Lower lobe of right lung (tissue), 2 donors: ENCODE measurements around the gene CCNF. TPM values are rescaled to one million over a fixed set of nuclear protein-coding genes. Genes with fewer than 3 reads are reported as not detected.
"Not testable (repeated sequence)": the region's sequence is repeated elsewhere in the genome, so short reads cannot be mapped to it uniquely, and the experiment has no call there.

Experiments
- ATAC-seq, 2 donors: fragments of 200-7000 bp; cut with Tn5 transposase; one replicate each; pipeline ENCODE4 v1.9.1; 2020 to 2022; ENCODE audit warnings: mild to moderate bottlenecking in 2 of 2, moderate library complexity in 2 of 2
- DNase-seq: peaks from one replicate; pipeline ENCODE4 v3.0.0-alpha.2; 2020
- H3K27ac ChIP-seq: fragments of 200-600 bp; one replicate; pipeline ENCODE4 v1.8.0; 2022
- H3K27me3 ChIP-seq: fragments of 200-600 bp; one replicate; pipeline ENCODE4 v1.8.0; 2022; ENCODE audit warnings: low read depth
- H3K36me3 ChIP-seq: fragments of 200-600 bp; one replicate; pipeline ENCODE4 v1.8.0; 2022; ENCODE audit warnings: mild to moderate bottlenecking
- H3K4me1 ChIP-seq: fragments of 200-600 bp; one replicate; pipeline ENCODE4 v1.8.0; 2022
- H3K4me3 ChIP-seq: fragments of 200-600 bp; one replicate; pipeline ENCODE4 v1.8.0; 2022; ENCODE audit warnings: mild to moderate bottlenecking
- H3K9me3 ChIP-seq: fragments of 200-600 bp; one replicate; pipeline ENCODE4 v1.8.0; 2022
- intact Hi-C: fragments of 100-400 bp; cut with DNase I; formaldehyde crosslinking; loops from one replicate; pipeline ENCODE4 v1.11.0; 2022
- total RNA-seq: library from RNA; stranded (reverse); fragmentation: NEBNext Ultra II Directional; extraction: Animal tissue kit (Norgen Biotek cat#: 25700); gene quantifications from one replicate; pipeline ENCODE4 v1.2.1, GENCODE V29; 2021
- TF ChIP-seq, protein P1 (sequence below): fragments of 200-600 bp; IDR thresholded peaks from one replicate; pipeline ENCODE4 v1.8.0; 2022; ENCODE audit warnings: antibody characterized with exemption, mild to moderate bottlenecking
- donor health status: DM: no; HTN: yes; CAD: no; lungs with severe emphysema.

CCNF gene
- total RNA-seq, 1 donor from 2014 or later = 3.4 TPM

- DNase-seq = no peak
- Histone ChIP-seq H3K36me3 (peaks cover 9% of the 10 kb centered on the region), H3K4me3 (peak overlapping the region; percentile 95), H3K27me3 (no peaks in the 10 kb centered on the region), H3K27ac (peak overlapping the region; percentile 69), H3K9me3 (no peaks in the 10 kb centered on the region), H3K4me1 (peaks cover 22% of the 10 kb centered on the region)
- ATAC-seq = peak; percentile 1 to 22
- TF ChIP-seq, protein P1, sequence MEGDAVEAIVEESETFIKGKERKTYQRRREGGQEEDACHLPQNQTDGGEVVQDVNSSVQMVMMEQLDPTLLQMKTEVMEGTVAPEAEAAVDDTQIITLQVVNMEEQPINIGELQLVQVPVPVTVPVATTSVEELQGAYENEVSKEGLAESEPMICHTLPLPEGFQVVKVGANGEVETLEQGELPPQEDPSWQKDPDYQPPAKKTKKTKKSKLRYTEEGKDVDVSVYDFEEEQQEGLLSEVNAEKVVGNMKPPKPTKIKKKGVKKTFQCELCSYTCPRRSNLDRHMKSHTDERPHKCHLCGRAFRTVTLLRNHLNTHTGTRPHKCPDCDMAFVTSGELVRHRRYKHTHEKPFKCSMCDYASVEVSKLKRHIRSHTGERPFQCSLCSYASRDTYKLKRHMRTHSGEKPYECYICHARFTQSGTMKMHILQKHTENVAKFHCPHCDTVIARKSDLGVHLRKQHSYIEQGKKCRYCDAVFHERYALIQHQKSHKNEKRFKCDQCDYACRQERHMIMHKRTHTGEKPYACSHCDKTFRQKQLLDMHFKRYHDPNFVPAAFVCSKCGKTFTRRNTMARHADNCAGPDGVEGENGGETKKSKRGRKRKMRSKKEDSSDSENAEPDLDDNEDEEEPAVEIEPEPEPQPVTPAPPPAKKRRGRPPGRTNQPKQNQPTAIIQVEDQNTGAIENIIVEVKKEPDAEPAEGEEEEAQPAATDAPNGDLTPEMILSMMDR = no peak
- intact Hi-C loops = no loop called here
Observed at GRCh38 chr16:2429771-2430663, 770 bp downstream of the CCNF start.

DNA sequence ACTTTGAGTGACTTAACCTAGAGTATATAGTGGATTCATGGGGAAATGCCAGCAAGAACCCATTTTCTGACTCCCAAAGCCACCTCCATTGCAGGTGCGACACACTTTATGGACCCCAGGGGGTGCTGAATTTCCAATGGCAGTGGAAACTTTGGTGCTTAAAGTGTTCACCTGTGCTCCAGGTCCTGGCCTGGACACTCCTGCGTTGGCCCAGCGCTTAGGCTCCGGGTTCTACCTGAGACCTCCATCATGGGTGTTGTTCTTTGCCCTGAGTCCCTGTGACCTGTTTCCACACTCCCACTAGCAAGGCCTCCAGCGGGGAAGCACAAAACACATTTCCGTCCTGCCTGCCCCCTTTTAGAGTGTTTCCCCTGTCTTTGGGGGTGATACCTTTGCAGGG lies 3.0 kb downstream of the CCNF start:
- no peak for DNase-seq
- H3K36me3 ChIP-seq = peaks cover 17% of the 10 kb centered on the region
- TF ChIP-seq, protein P1 = no peak
- peaks cover 22% of the 10 kb centered on the region for H3K4me1 ChIP-seq
- H3K27ac ChIP-seq = no peak overlapping the region
- no peaks in the 10 kb centered on the region for H3K27me3 ChIP-seq
- no peaks in the 10 kb centered on the region for H3K9me3 ChIP-seq
- ATAC-seq = no peak
- intact Hi-C loops = no loop called here
- no peak overlapping the region for H3K4me3 ChIP-seq

GRCh38 chr16:2432801-2433505 lies 3.7 kb downstream of the CCNF start:
- TF ChIP-seq, protein P1 = no peak
- no peak for ATAC-seq
- peaks cover 18% of the 10 kb centered on the region for H3K36me3 ChIP-seq
- H3K4me1 ChIP-seq = peaks cover 19% of the 10 kb centered on the region
- no peak overlapping the region for H3K27ac ChIP-seq
- no peaks in the 10 kb centered on the region for H3K9me3 ChIP-seq
- no peak overlapping the region for H3K4me3 ChIP-seq
- no peak for DNase-seq
- intact Hi-C loops = no loop called here
- no peaks in the 10 kb centered on the region for H3K27me3 ChIP-seq

- H3K9me3 ChIP-seq, DNase-seq, H3K27me3 ChIP-seq, H3K27ac ChIP-seq, ATAC-seq, intact Hi-C loops, H3K4me3 ChIP-seq, H3K4me1 ChIP-seq: not testable (repeated sequence)
- peaks cover 23% of the 10 kb centered on the region for H3K36me3 ChIP-seq
Observed at GRCh38 chr16:2435236-2435635, 6.0 kb downstream of the CCNF start.

DNA sequence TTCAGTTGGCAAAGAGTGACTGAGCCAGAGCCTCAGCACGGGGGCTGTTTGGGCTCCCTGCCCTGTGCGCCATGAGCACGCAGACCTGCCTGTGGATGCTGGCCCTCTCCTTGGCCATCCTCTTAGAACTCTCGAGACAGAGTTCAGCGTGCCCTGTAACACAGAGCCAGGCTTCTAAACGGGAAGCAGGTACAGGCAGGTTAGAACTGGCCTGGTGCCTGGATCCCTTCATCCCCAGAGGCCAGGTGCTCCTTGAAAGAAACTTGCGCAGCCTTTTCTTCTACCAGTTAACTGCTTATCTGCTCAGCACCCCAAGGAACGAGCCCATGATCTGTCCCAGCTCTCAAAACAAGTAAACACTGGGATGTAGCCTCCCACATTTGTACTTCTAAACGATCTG lies 6.9 kb downstream of the CCNF start:
- no peak overlapping the region for H3K27ac ChIP-seq

More for the DNA sequence above, 6.9 kb downstream of the CCNF start:
- intact Hi-C loops = no loop called here
- Histone ChIP-seq H3K9me3 (no peaks in the 10 kb centered on the region), H3K36me3 (peaks cover 23% of the 10 kb centered on the region), H3K27me3 (no peaks in the 10 kb centered on the region), H3K4me1 (no peaks in the 10 kb centered on the region), H3K4me3 (no peak overlapping the region)
- TF ChIP-seq, protein P1 = no peak
- ATAC-seq = no peak
- no peak for DNase-seq
